K562 (cell line): ENCODE data around the gene SPATA21. TPM values are rescaled to one million over a fixed set of nuclear protein-coding genes. Genes with fewer than 3 reads are reported as not detected.
A peak's percentile ranks its signal among the peaks of the same experiment; 100 is the strongest.

ENCODE experiments used
- ARNT ChIP-seq, 2 experiments: fragments of 450-650 bp; IDR thresholded peaks; 2 replicates each; pipeline ENCODE4 v1.6.1; 2016; ENCODE audit warnings: mild to moderate bottlenecking in 1 of 2
- BACH1 ChIP-seq: fragments of 200-800 bp; sonication (Bioruptor generic); IDR thresholded peaks from 2 replicates; pipeline ENCODE4 v1.6.1; 2016; ENCODE audit warnings: missing genetic modification characterization, missing compliant biosample characterization
- BMI1 ChIP-seq: fragments of 150-350 bp; IDR thresholded peaks from 2 replicates; pipeline ENCODE4 v1.6.1; 2014; ENCODE audit warnings: low read length
- C11orf30 ChIP-seq: fragments of 450-650 bp; IDR thresholded peaks from 2 replicates; pipeline ENCODE4 v1.6.1; 2016; ENCODE audit warnings: low read depth, mild to moderate bottlenecking
- CBX1 ChIP-seq: sonication (generic); IDR thresholded peaks from 2 replicates; pipeline ENCODE4 v1.6.1; 2016; ENCODE audit warnings: antibody characterized with exemption, low read depth, mild to moderate bottlenecking
- CGGBP1 ChIP-seq: fragments of 250-450 bp; sonication (Bioruptor Pico); IDR thresholded peaks from 2 replicates; pipeline ENCODE4 v1.9.0; 2021; ENCODE audit warnings: mild to moderate bottlenecking
- CHD1 ChIP-seq: fragments of 200-600 bp; sonication (generic); IDR thresholded peaks from one replicate; pipeline ENCODE4 v1.6.1; 2012; ENCODE audit warnings: mild to moderate bottlenecking, moderate library complexity, low read length, inconsistent platforms
- ELF1 ChIP-seq: fragments of 200-800 bp; sonication (Bioruptor generic); IDR thresholded peaks from 2 replicates; pipeline ENCODE4 v1.6.1; 2016; ENCODE audit warnings: missing genetic modification characterization, missing compliant biosample characterization
- ELF4 ChIP-seq: fragments of 450-650 bp; formaldehyde crosslinking; IDR thresholded peaks from 2 replicates; pipeline ENCODE4 v1.4.0; 2022; ENCODE audit warnings: missing genetic modification characterization
- ESRRB ChIP-seq: fragments of 250-450 bp; sonication (Bioruptor Pico); IDR thresholded peaks from 2 replicates; pipeline ENCODE4 v1.5.0; 2020; ENCODE audit warnings: mild to moderate bottlenecking, moderate library complexity, borderline replicate concordance
- ILF3 ChIP-seq: fragments of 450-650 bp; IDR thresholded peaks from 2 replicates; pipeline ENCODE4 v1.6.1; 2018; ENCODE audit warnings: antibody characterized with exemption, mild to moderate bottlenecking, moderate library complexity, borderline replicate concordance
- ILK ChIP-seq: fragments of 450-650 bp; IDR thresholded peaks from 2 replicates; pipeline ENCODE4 v1.6.1; 2016; ENCODE audit warnings: missing genetic modification characterization, low read depth, mild to moderate bottlenecking, missing compliant biosample characterization, moderate library complexity, borderline replicate concordance
- IRF1 ChIP-seq: sonication (generic); formaldehyde crosslinking; IDR thresholded peaks from 2 replicates; pipeline ENCODE4 v1.8.0; 2022; ENCODE audit warnings: missing genetic modification reagents, mild to moderate bottlenecking, borderline replicate concordance
- MBD2 ChIP-seq: sonication (generic); IDR thresholded peaks from 2 replicates; pipeline ENCODE4 v1.6.1; 2016; ENCODE audit warnings: low read depth, borderline replicate concordance
- MXD1 ChIP-seq: fragments of 250-450 bp; sonication (Bioruptor Pico); IDR thresholded peaks from 2 replicates; pipeline ENCODE4 v1.8.0; 2021; ENCODE audit warnings: borderline replicate concordance, mild to moderate bottlenecking, moderate library complexity; ENCODE audit not compliant: poor library complexity, severe bottlenecking
- MXI1 ChIP-seq: IDR thresholded peaks from 2 replicates; pipeline ENCODE4 v1.6.1; 2011; ENCODE audit warnings: low read depth, mild to moderate bottlenecking, improper control_type of control experiment, low read length
- PCBP1 ChIP-seq: fragments of 200-400 bp; formaldehyde crosslinking; IDR thresholded peaks from 2 replicates; pipeline ENCODE4 v1.6.1; 2018; ENCODE audit warnings: mild to moderate bottlenecking, low read depth, low read length; ENCODE audit not compliant: poor library complexity, severe bottlenecking
- POLR2A ChIP-seq: fragments of 450-650 bp; conservative IDR thresholded peaks from 2 replicates; pipeline ENCODE4 v1.6.1; 2016
- POU5F1 ChIP-seq: fragments of 150-350 bp; IDR thresholded peaks from 2 replicates; pipeline ENCODE4 v1.6.1; 2014; ENCODE audit warnings: borderline replicate concordance, low read length, low read depth, mild to moderate bottlenecking; ENCODE audit not compliant: partially characterized antibody
- RBM17 ChIP-seq: fragments of 200-400 bp; formaldehyde crosslinking; IDR thresholded peaks from 2 replicates; pipeline ENCODE4 v1.6.1; 2017; ENCODE audit warnings: low read depth, mild to moderate bottlenecking, low read length, borderline replicate concordance
- SMAD1 ChIP-seq: fragments of 150-350 bp; IDR thresholded peaks from 2 replicates; pipeline ENCODE4 v1.6.1; 2014; ENCODE audit warnings: low read length, low read depth; ENCODE audit not compliant: partially characterized antibody
- SMAD4 ChIP-seq: fragments of 250-450 bp; sonication (Bioruptor Pico); conservative IDR thresholded peaks from 2 replicates; pipeline ENCODE4 v1.8.0; 2021; ENCODE audit warnings: inconsistent platforms, mild to moderate bottlenecking, moderate library complexity
- SMARCB1 ChIP-seq: IDR thresholded peaks from 2 replicates; pipeline ENCODE4 v1.6.1; 2011; ENCODE audit warnings: improper control_type of control experiment, low read depth; ENCODE audit not compliant: insufficient read length
- SRSF3 ChIP-seq: fragments of 200-400 bp; formaldehyde crosslinking; IDR thresholded peaks from 2 replicates; pipeline ENCODE4 v1.6.1; 2016; ENCODE audit warnings: mild to moderate bottlenecking, low read length, moderate library complexity; ENCODE audit not compliant: insufficient read depth
- TAF7 ChIP-seq: fragments of 450-650 bp; IDR thresholded peaks from 2 replicates; pipeline ENCODE4 v1.6.1; 2016; ENCODE audit warnings: missing genetic modification characterization, missing compliant biosample characterization
- TRIM28 ChIP-seq: fragments of 450-650 bp; IDR thresholded peaks from 2 replicates; pipeline ENCODE4 v1.6.1; 2017
- ZNF395 ChIP-seq: fragments of 200-800 bp; sonication (Bioruptor generic); IDR thresholded peaks from 2 replicates; pipeline ENCODE4 v1.6.1; 2017; ENCODE audit warnings: missing genetic modification characterization, missing compliant biosample characterization
- polyA plus RNA-seq, 8 experiments: library from polyadenylated mRNA; depleted of rRNA in 4 of 8; stranded (reverse) in 5 of 8; unstranded in 3 of 8; fragments of >200 nt; fragmentation: Nextera tagmentation in 2 of 8; fragmentation: Illumina TruSeq in 1 of 8; extraction: Ambion mirVana in 2 of 8; extraction: Trizol in 1 of 8; gene quantifications; 2 replicates each; pipeline versions ENCODE4 v1.2.1 to v1.2.3, GENCODE V29; 2011 to 2014; ENCODE audit warnings: inconsistent platforms in 1 of 8, missing spikeins in 1 of 8
- total RNA-seq, 7 experiments: library from RNA; depleted of rRNA in 6 of 7; stranded (reverse); fragments of >200 nt in 6 of 7; fragmentation: Illumina TruSeq in 2 of 7; extraction: Trizol in 2 of 7; gene quantifications; 2 replicates each; pipeline versions ENCODE4 v1.2.1 to v1.2.3, GENCODE V29; 2011 to 2021; ENCODE audit warnings: low replicate concordance in 1 of 7

SPATA21 gene
- total and polyA plus RNA-seq, 9 of the 15 experiments (the other 6 are each of a cell fraction or from before 2014, with no cell fraction given), result 0.10 to 0.36 (median 0.13) TPM; not detected in 3

- no peak for TF ChIP-seq ZNF395 (CRISPR knock-in tag)
- peak; percentile 29; the same call in 1 of the 2 replicates for TF ChIP-seq ELF4
- no peak for TF ChIP-seq RBM17
- TF ChIP-seq ILF3, result no peak; the same call in 1 of the 2 replicates
- TF ChIP-seq CBX1, result no peak; the same call in none of the 2 replicates
- peak; percentile 97 for TF ChIP-seq CHD1
- TF ChIP-seq ESRRB (CRISPR knock-in tag), result no peak
- no peak for TF ChIP-seq IRF1 (CRISPR knock-in tag)
- no peak for TF ChIP-seq ILK
- no peak for TF ChIP-seq BACH1 (tag)
- TF ChIP-seq BMI1, result no peak
- TF ChIP-seq POU5F1, result no peak
- peak; percentile 44 for TF ChIP-seq SMAD1
- peak; percentile 95 for TF ChIP-seq POLR2A
- no peak for TF ChIP-seq MXD1
- peak; percentile 82 for TF ChIP-seq TAF7
- peak; percentile 90 for TF ChIP-seq C11orf30
- peak; percentile 49 for TF ChIP-seq SMARCB1
- peak; percentile 87 for TF ChIP-seq TRIM28
- peak; percentile 80 for TF ChIP-seq MBD2
- peak; percentile 49 to 82; a peak in 1 of 4 replicates for TF ChIP-seq ARNT (IDR thresholded peaks at IDR 0.05)
- TF ChIP-seq PCBP1, result no peak
- peak; percentile 88 for TF ChIP-seq SMAD4 (CRISPR knock-in tag)
- peak; percentile 83; the same call in 1 of the 2 replicates for TF ChIP-seq MXI1
- peak; percentile 59 for TF ChIP-seq ELF1 (tag)
- TF ChIP-seq CGGBP1 (CRISPR knock-in tag), result 0 out of 2 replicates have a peak, but pooled peaks have one; percentile 2
- no peak for TF ChIP-seq SRSF3
Measured at GRCh38 chr1:16440470-16441281, 3.5 kb upstream of the SPATA21 start, which contains the start of gene NECAP2 (continued).
